IMR-90 (cell line): ENCODE results near the gene RRAGC. TPM values are rescaled to one million over a fixed set of nuclear protein-coding genes. Genes with fewer than 3 reads are reported as not detected.

Experiments used
- ATAC-seq: fragments of 200-7000 bp; cut with Tn5 transposase; 2 replicates; pipeline ENCODE4 v1.9.1; 2020; ENCODE audit warnings: low read depth, mild to moderate bottlenecking, moderate library complexity
- BruUV-seq: library from RNA; stranded (reverse); fragments of 400-500 nt; replicated peaks from 2 replicates; lab custom pipeline; 2021; lab: Mats Ljungman, UMichigan
- CTCF ChIA-PET: fragments of 300-600 bp; formaldehyde crosslinking; extraction: SDS; loops from one replicate; lab custom pipeline; 2021; ENCODE audit warnings: antibody characterized with exemption; lab: Yijun Ruan, JAX
- POLR2A ChIA-PET: fragments of 300-600 bp; sonication (Branson Sonifier 250); formaldehyde crosslinking; loops from one replicate; lab custom pipeline; 2022; ENCODE audit warnings: antibody characterized with exemption; ENCODE audit not compliant: unreplicated experiment; lab: Charles Lee
- DNase-seq: peaks from one replicate; pipeline ENCODE4 v3.0.0; 2013
- H2AFZ ChIP-seq: replicated peaks from 2 replicates; pipeline ENCODE3; 2013; ENCODE audit warnings: low read length, mild to moderate bottlenecking; ENCODE audit not compliant: poor library complexity
- H2AK5ac ChIP-seq: 2 replicates; pipeline ENCODE4 v1.6.1; 2013; ENCODE audit warnings: low read depth, low read length, inconsistent platforms
- H2AK9ac ChIP-seq: replicated peaks from 2 replicates; pipeline ENCODE3; 2013; ENCODE audit warnings: mild to moderate bottlenecking, low read depth, low read length, moderate library complexity; ENCODE audit not compliant: poor library complexity
- H2BK120ac ChIP-seq: 2 replicates; pipeline ENCODE4 v1.6.1; 2013; ENCODE audit warnings: low read depth, low read length, inconsistent platforms
- H2BK15ac ChIP-seq: 3 replicates; pipeline ENCODE4 v1.6.1; 2013; ENCODE audit warnings: low read depth, low read length, inconsistent platforms
- H2BK20ac ChIP-seq: 2 replicates; pipeline ENCODE4 v1.6.1; 2013; ENCODE audit warnings: low read depth, mild to moderate bottlenecking, inconsistent platforms, low read length, moderate library complexity
- H2BK5ac ChIP-seq: 2 replicates; pipeline ENCODE4 v1.6.1; 2013; ENCODE audit warnings: mild to moderate bottlenecking, low read depth, low read length, inconsistent platforms; ENCODE audit not compliant: poor library complexity, severe bottlenecking
- H3K14ac ChIP-seq: replicated peaks from 2 replicates; pipeline ENCODE4 v1.6.1; 2013; ENCODE audit warnings: low read depth, low read length, inconsistent platforms
- H3K18ac ChIP-seq: 2 replicates; pipeline ENCODE4 v1.6.1; 2013; ENCODE audit warnings: low read depth, low read length, control low read depth
- H3K23ac ChIP-seq: 2 replicates; pipeline ENCODE4 v1.6.1; 2013; ENCODE audit warnings: low read depth, low read length, inconsistent platforms
- H3K27ac ChIP-seq: 2 replicates; pipeline ENCODE4 v1.5.1; 2013; ENCODE audit warnings: mild to moderate bottlenecking, control low read depth, low read length; ENCODE audit not compliant: insufficient read depth
- H3K27me3 ChIP-seq: 2 replicates; pipeline ENCODE4 v1.6.1; 2013; ENCODE audit warnings: low read length; ENCODE audit not compliant: control insufficient read depth, insufficient read depth
- H3K36me3 ChIP-seq: 2 replicates; pipeline ENCODE4 v1.6.1; 2013; ENCODE audit warnings: low read length, mixed read lengths; ENCODE audit not compliant: control insufficient read depth, insufficient read depth
- H3K4ac ChIP-seq: 2 replicates; pipeline ENCODE4 v1.6.1; 2013; ENCODE audit warnings: low read depth, low read length, inconsistent platforms
- H3K4me1 ChIP-seq: 2 replicates; pipeline ENCODE4 v1.6.1; 2013; ENCODE audit warnings: low read length, mixed read lengths; ENCODE audit not compliant: control insufficient read depth, insufficient read depth
- H3K4me2 ChIP-seq: 2 replicates; pipeline ENCODE4 v1.6.1; 2013; ENCODE audit warnings: low read depth, mild to moderate bottlenecking, control low read depth, low read length, moderate library complexity
- H3K4me3 ChIP-seq: 2 replicates; pipeline ENCODE4 v1.5.1; 2013; ENCODE audit warnings: low read depth, mild to moderate bottlenecking, control low read depth, low read length, moderate library complexity; ENCODE audit not compliant: insufficient read depth
- H3K56ac ChIP-seq: 2 replicates; pipeline ENCODE4 v1.6.1; 2013; ENCODE audit warnings: low read length, inconsistent platforms; ENCODE audit not compliant: insufficient read depth; ENCODE audit errors: extremely low read depth
- H3K79me1 ChIP-seq, 2 experiments: 2 replicates each; pipeline ENCODE4 v1.6.1; 2013; ENCODE audit warnings: low read length in 2 of 2, inconsistent platforms in 1 of 2, low read depth in 1 of 2
- H3K9ac ChIP-seq: 2 replicates; pipeline ENCODE4 v1.6.1; 2013; ENCODE audit warnings: low read depth, low read length, control low read depth
- H3K9me1 ChIP-seq: 2 replicates; pipeline ENCODE4 v1.6.1; 2013; ENCODE audit warnings: low read length, inconsistent platforms; ENCODE audit not compliant: insufficient read depth
- H3K9me3 ChIP-seq: 2 replicates; pipeline ENCODE4 v1.6.1; 2013; ENCODE audit warnings: low read length; ENCODE audit not compliant: control insufficient read depth, insufficient read depth
- H4K20me1 ChIP-seq: 2 replicates; pipeline ENCODE4 v1.6.1; 2013; ENCODE audit warnings: low read length, inconsistent platforms; ENCODE audit not compliant: insufficient read depth
- H4K5ac ChIP-seq: 2 replicates; pipeline ENCODE4 v1.6.1; 2013; ENCODE audit warnings: mild to moderate bottlenecking, low read depth, low read length, control low read depth
- H4K8ac ChIP-seq, 2 experiments: 2 replicates each; pipeline ENCODE4 v1.6.1; 2013; ENCODE audit warnings: low read depth in 2 of 2, low read length in 2 of 2, control low read depth in 1 of 2, inconsistent platforms in 1 of 2
- H4K91ac ChIP-seq: 2 replicates; pipeline ENCODE4 v1.6.1; 2013; ENCODE audit warnings: low read depth, low read length, inconsistent platforms; ENCODE audit not compliant: insufficient read depth
- BHLHE40 ChIP-seq: fragments of 150-350 bp; IDR thresholded peaks from 2 replicates; pipeline ENCODE4 v1.6.1; 2016; ENCODE audit warnings: mild to moderate bottlenecking, low read depth, low read length
- CEBPB ChIP-seq: IDR thresholded peaks from 2 replicates; pipeline ENCODE4 v1.6.1; 2012; ENCODE audit warnings: low read depth, low read length, improper control_type of control experiment
- CHD1 ChIP-seq: IDR thresholded peaks from 2 replicates; pipeline ENCODE4 v1.6.1; 2012; ENCODE audit warnings: low read depth, low read length, improper control_type of control experiment
- ELK1 ChIP-seq: fragments of 150-350 bp; IDR thresholded peaks from 2 replicates; pipeline ENCODE4 v1.6.1; 2016; ENCODE audit warnings: low read depth, mild to moderate bottlenecking, low read length, moderate library complexity, borderline replicate concordance
- FOS ChIP-seq: fragments of 150-350 bp; IDR thresholded peaks from 2 replicates; pipeline ENCODE4 v1.6.1; 2016; ENCODE audit warnings: low read depth, low read length
- MAFK ChIP-seq: IDR thresholded peaks from 2 replicates; pipeline ENCODE4 v1.6.1; 2012; ENCODE audit warnings: low read depth, low read length, improper control_type of control experiment
- MAZ ChIP-seq: IDR thresholded peaks from 2 replicates; pipeline ENCODE4 v1.6.1; 2012; ENCODE audit warnings: low read depth, mild to moderate bottlenecking, low read length, improper control_type of control experiment, moderate library complexity, borderline replicate concordance
- MXI1 ChIP-seq: IDR thresholded peaks from 2 replicates; pipeline ENCODE4 v1.6.1; 2012; ENCODE audit warnings: low read depth, mild to moderate bottlenecking, low read length, moderate library complexity, borderline replicate concordance
- NFE2L2 ChIP-seq: fragments of 150-350 bp; IDR thresholded peaks from 2 replicates; pipeline ENCODE4 v1.6.1; 2016; ENCODE audit warnings: low read depth, mild to moderate bottlenecking, low read length
- POLR2A ChIP-seq: IDR thresholded peaks from 2 replicates; pipeline ENCODE4 v1.6.1; 2012; ENCODE audit warnings: mild to moderate bottlenecking, low read depth, low read length
- RAD21 ChIP-seq: IDR thresholded peaks from 2 replicates; pipeline ENCODE4 v1.6.1; 2012; ENCODE audit warnings: low read length, improper control_type of control experiment
- RFX5 ChIP-seq: IDR thresholded peaks from 2 replicates; pipeline ENCODE4 v1.8.0; 2012; ENCODE audit warnings: low read depth, mild to moderate bottlenecking, low read length, moderate library complexity
- SMC3 ChIP-seq: fragments of 150-350 bp; IDR thresholded peaks from 2 replicates; pipeline ENCODE4 v1.6.1; 2016; ENCODE audit warnings: low read depth, mild to moderate bottlenecking, antibody characterized with exemption, low read length, moderate library complexity
- WGBS, 2 experiments: methylation state at CpG; one replicate each; pipeline versions ENCODE4 v1.1.5 to v1.1.7; 2013; ENCODE audit warnings: missing lambda C conversion rate in 2 of 2; ENCODE audit not compliant: insufficient read length in 1 of 2; ENCODE audit errors: extremely low coverage in 2 of 2; 5-methylcytosine and 5-hydroxymethylcytosine counted together
- dilution Hi-C: fragments of 300-500 bp; cut with HindIII; formaldehyde crosslinking; loops from one replicate; pipeline ENCODE4 v1.14.3; 2018; ENCODE audit warnings: low sequenced_read_pairs; ENCODE audit not compliant: unreplicated experiment
- in situ Hi-C: fragments of 300-500 bp; cut with MboI; formaldehyde crosslinking; loops from 3 replicates; pipeline ENCODE4 v1.14.3; 2019; ENCODE audit warnings: low sequenced_read_pairs, inconsistent platforms, mixed read lengths
- intact Hi-C: fragments of 100-400 bp; cut with micrococcal nuclease; formaldehyde crosslinking; loops from 2 replicates; pipeline ENCODE4 v1.10.0; 2022
- polyA plus RNA-seq, 3 experiments: library from polyadenylated mRNA; depleted of rRNA; stranded (reverse); fragments of >200 nt; gene quantifications; 2 replicates each; pipeline ENCODE4 v1.2.3, GENCODE V29; 2012; ENCODE audit warnings: low replicate concordance in 1 of 3
- total RNA-seq: library from RNA; depleted of rRNA; stranded (reverse); fragments of >200 nt; gene quantifications from 2 replicates; pipeline ENCODE4 v1.2.3, GENCODE V29; 2012
- TF ChIP-seq, protein P1 (sequence below): fragments of 150-350 bp; IDR thresholded peaks from 2 replicates; pipeline ENCODE4 v1.6.1; 2017; ENCODE audit warnings: mild to moderate bottlenecking, antibody characterized with exemption, low read length, low read depth

RRAGC gene
- total and polyA plus RNA-seq, 2 of the 4 experiments (the other 2 are of a cell fraction): 7.2 to 12.2 TPM

DNA sequence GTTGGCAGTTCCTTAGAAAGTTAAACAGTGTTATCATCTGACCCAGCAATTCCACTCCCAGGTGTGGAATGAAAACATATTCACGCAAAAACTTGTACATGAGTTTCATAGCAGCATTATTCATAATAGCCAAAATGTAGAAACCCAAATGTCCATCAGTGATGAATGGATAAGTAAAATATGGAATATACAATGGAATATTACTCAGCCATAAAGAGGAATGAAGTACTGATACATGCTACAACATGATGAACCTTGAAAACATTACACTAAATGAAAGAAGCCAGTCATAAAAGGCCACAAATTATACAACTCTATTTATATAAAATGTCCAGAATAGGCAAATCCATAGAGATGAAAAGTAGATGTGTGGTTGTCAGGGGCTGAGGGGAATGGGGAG lies 53.5 kb downstream of the RRAGC start:
- Histone ChIP-seq H3K79me1 (no peaks in the 10 kb centered on the region), H3K9me3 (no peaks in the 10 kb centered on the region), H3K36me3 (no peaks in the 10 kb centered on the region), H4K91ac (no peak overlapping the region), H2BK5ac (no peak overlapping the region), H3K23ac (no peak overlapping the region), H3K18ac (no peak overlapping the region), H3K4me2 (no peak overlapping the region), H3K9me1 (no peaks in the 10 kb centered on the region), H3K4ac (no peak overlapping the region), H3K56ac (no peak overlapping the region), H2BK15ac (no peak overlapping the region), H3K9ac (no peak overlapping the region), H2BK120ac (no peak overlapping the region), H3K27ac (no peak overlapping the region), H4K8ac (no peak overlapping the region), H3K27me3 (peaks cover 32% of the 10 kb centered on the region), H3K4me1 (no peaks in the 10 kb centered on the region), H3K14ac (no peak overlapping the region), H2AK9ac (no peak overlapping the region), H2AFZ (no peak overlapping the region), H2BK20ac (no peak overlapping the region), H4K20me1 (no peaks in the 10 kb centered on the region), H4K5ac (no peak overlapping the region), H3K4me3 (no peak overlapping the region), H2AK5ac (no peak overlapping the region)
- no TSS peak for BruUV-seq
- WGBS, 2 experiments: no CpG with 5 or more reads among the region's 1 CpG
- intact Hi-C loops (no loop called here), dilution Hi-C loops (no loop called here), in situ Hi-C loops (loop anchor here (25.0 kb wide), 1 partner anchor 1194 kb away; no protein-coding TSS in a partner anchor)
- ChIA-PET CTCF (no interaction called here), POLR2A (no interaction called here)
- DNase-seq (no peak), ATAC-seq (no peak)
- no peak for TF ChIP-seq RFX5
- TF ChIP-seq SMC3: no peak
- no peak for TF ChIP-seq MXI1
- TF ChIP-seq MAZ: no peak
- TF ChIP-seq ELK1: no peak
- TF ChIP-seq BHLHE40: no peak
- TF ChIP-seq RAD21: no peak
- no peak for TF ChIP-seq CEBPB
- TF ChIP-seq NFE2L2: no peak
- TF ChIP-seq MAFK: no peak
- TF ChIP-seq, protein P1, sequence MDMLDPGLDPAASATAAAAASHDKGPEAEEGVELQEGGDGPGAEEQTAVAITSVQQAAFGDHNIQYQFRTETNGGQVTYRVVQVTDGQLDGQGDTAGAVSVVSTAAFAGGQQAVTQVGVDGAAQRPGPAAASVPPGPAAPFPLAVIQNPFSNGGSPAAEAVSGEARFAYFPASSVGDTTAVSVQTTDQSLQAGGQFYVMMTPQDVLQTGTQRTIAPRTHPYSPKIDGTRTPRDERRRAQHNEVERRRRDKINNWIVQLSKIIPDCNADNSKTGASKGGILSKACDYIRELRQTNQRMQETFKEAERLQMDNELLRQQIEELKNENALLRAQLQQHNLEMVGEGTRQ: no peak
- no peak for TF ChIP-seq CHD1
- TF ChIP-seq FOS: no peak
- no peak for TF ChIP-seq POLR2A
